CD14-positive monocyte (primary cell): ENCODE measurements around the gene SLC40A1. TPM values are rescaled to one million over a fixed set of nuclear protein-coding genes. Genes with fewer than 3 reads are reported as not detected.

Source experiments
- DNase-seq, 3 donors: peaks; one replicate each; pipeline ENCODE4 v3.0.0-alpha.2; 2011 to 2022
- H2AFZ ChIP-seq: 2 replicates; pipeline ENCODE4 v1.6.0; 2012; ENCODE audit warnings: mild to moderate bottlenecking, low read depth, low read length, inconsistent platforms; ENCODE audit not compliant: insufficient read depth, poor library complexity, severe bottlenecking
- H3K27ac ChIP-seq, 2 donors: 1 replicate in 1 of 2; 2 replicates in 1 of 2; pipeline ENCODE4 v1.5.1; 2012 to 2013; ENCODE audit warnings: low read length in 2 of 2, control low read depth in 1 of 2, inconsistent platforms in 1 of 2, low read depth in 1 of 2, mild to moderate bottlenecking in 1 of 2
- H3K27me3 ChIP-seq, 2 donors: one replicate each; pipeline versions ENCODE4 v1.6.0 to v1.6.1; 2011 to 2013; ENCODE audit warnings: low read length in 2 of 2; ENCODE audit not compliant: control insufficient read depth in 2 of 2, insufficient read depth in 2 of 2
- H3K36me3 ChIP-seq, 2 donors: replicated peaks in 1 of 2; 1 replicate in 1 of 2; 2 replicates in 1 of 2; pipeline versions ENCODE4 v1.5.1 to v1.6.1; 2012 to 2013; ENCODE audit warnings: low read length in 2 of 2, control low read depth in 1 of 2, inconsistent platforms in 1 of 2, mild to moderate bottlenecking in 1 of 2; ENCODE audit not compliant: insufficient read depth in 2 of 2, control insufficient read depth in 1 of 2
- H3K4me1 ChIP-seq, 2 donors: 1 replicate in 1 of 2; 2 replicates in 1 of 2; pipeline versions ENCODE4 v1.5.1 to v1.6.1; 2012 to 2013; ENCODE audit warnings: low read length in 2 of 2, control low read depth in 1 of 2, inconsistent platforms in 1 of 2, mild to moderate bottlenecking in 1 of 2, moderate library complexity in 1 of 2; ENCODE audit not compliant: insufficient read depth in 2 of 2, control insufficient read depth in 1 of 2
- H3K4me2 ChIP-seq: replicated peaks from 2 replicates; pipeline ENCODE3; 2012; ENCODE audit warnings: low read length, moderate library complexity, mild to moderate bottlenecking; ENCODE audit not compliant: poor library complexity, severe bottlenecking; ENCODE audit errors: extremely low read depth
- H3K4me3 ChIP-seq, 3 experiments: fragments of 200-600 bp in 1 of 3; sonication (generic) in 1 of 3; replicated peaks in 1 of 3; 1 replicate in 2 of 3; 2 replicates in 1 of 3; pipeline ENCODE4 v1.5.1; 2011 to 2013; ENCODE audit warnings: low read length in 3 of 3, mild to moderate bottlenecking in 3 of 3, control low read depth in 2 of 3, low read depth in 2 of 3, inconsistent platforms in 1 of 3, moderate library complexity in 1 of 3
- H3K79me2 ChIP-seq: 2 replicates; pipeline ENCODE4 v1.6.0; 2012; ENCODE audit warnings: mild to moderate bottlenecking, control low read depth, inconsistent platforms, low read length, moderate library complexity; ENCODE audit not compliant: insufficient read depth
- H3K9ac ChIP-seq: 2 replicates; pipeline ENCODE4 v1.6.0; 2017; ENCODE audit warnings: low read length, mild to moderate bottlenecking; ENCODE audit not compliant: insufficient read depth, poor library complexity, severe bottlenecking
- H3K9me3 ChIP-seq, 2 donors: replicated peaks in 1 of 2; 1 replicate in 1 of 2; 2 replicates in 1 of 2; pipeline versions ENCODE4 v1.5.1 to v1.6.1; 2012 to 2013; ENCODE audit warnings: low read length in 2 of 2, control low read depth in 1 of 2; ENCODE audit not compliant: control insufficient read depth in 1 of 2, insufficient read depth in 1 of 2
- H4K20me1 ChIP-seq: 2 replicates; pipeline ENCODE4 v1.6.0; 2012; ENCODE audit warnings: mild to moderate bottlenecking, low read length, control low read depth, moderate library complexity; ENCODE audit not compliant: insufficient read depth
- H3K27ac Mint-ChIP-seq, 7 donors: one replicate each; pipeline ENCODE4 v1.8.0; 2020; ENCODE audit warnings: mild to moderate bottlenecking in 7 of 7, mixed read lengths in 7 of 7, moderate library complexity in 6 of 7, inconsistent platforms in 2 of 7
- H3K27me3 Mint-ChIP-seq, 3 donors: one replicate each; pipeline ENCODE4 v1.8.0; 2021 to 2022; ENCODE audit warnings: low read depth in 3 of 3, mild to moderate bottlenecking in 3 of 3, mixed read lengths in 3 of 3, moderate library complexity in 3 of 3, inconsistent platforms in 1 of 3
- H3K36me3 Mint-ChIP-seq, 2 donors: one replicate each; pipeline ENCODE4 v1.8.0; 2020; ENCODE audit warnings: mixed read lengths in 2 of 2, inconsistent platforms in 1 of 2, mild to moderate bottlenecking in 1 of 2
- H3K4me1 Mint-ChIP-seq: one replicate; pipeline ENCODE4 v1.8.0; 2020; ENCODE audit warnings: mild to moderate bottlenecking, mixed read lengths
- H3K4me3 Mint-ChIP-seq, 2 donors: one replicate each; pipeline ENCODE4 v1.8.0; 2020; ENCODE audit warnings: mild to moderate bottlenecking in 2 of 2, mixed read lengths in 2 of 2, moderate library complexity in 1 of 2
- H3K9me3 Mint-ChIP-seq, 7 donors: one replicate each; pipeline ENCODE4 v1.8.0; 2020 to 2022; ENCODE audit warnings: mixed read lengths in 7 of 7, mild to moderate bottlenecking in 6 of 7, moderate library complexity in 6 of 7, inconsistent platforms in 2 of 7
- CTCF ChIP-seq: fragments of 200-600 bp; IDR thresholded peaks from one replicate; pipeline ENCODE4 v1.8.0; 2022; ENCODE audit warnings: antibody characterized with exemption, mild to moderate bottlenecking
- WGBS: methylation state at CpG from one replicate; pipeline ENCODE4 v1.1.5; 2013; ENCODE audit warnings: missing lambda C conversion rate; ENCODE audit not compliant: insufficient coverage; 5-methylcytosine and 5-hydroxymethylcytosine counted together
- intact Hi-C, 2 donors: fragments of 100-400 bp; cut with micrococcal nuclease; formaldehyde crosslinking; loops; one replicate each; pipeline versions ENCODE4 v1.15.0 to v1.15.1; 2023
- polyA plus RNA-seq, 3 donors: library from polyadenylated mRNA; depleted of rRNA in 1 of 3; unstranded in 2 of 3; stranded (reverse) in 1 of 3; fragments of 300-500 nt in 2 of 3; fragments of >200 nt in 1 of 3; fragmentation: Illumina TruSeq in 2 of 3; gene quantifications; 1 replicate in 2 of 3; 2 replicates in 1 of 3; pipeline ENCODE4 v1.2.3, GENCODE V29; 2012 to 2021

SLC40A1 gene
- polyA plus RNA-seq, 3 donors, result 7.9 to 91.6 (median 90.4) TPM

GRCh38 chr2:189561371-189562038 is 19.1 kb downstream of the SLC40A1 start:
- H3K4me2 ChIP-seq, result no peak overlapping the region
- H2AFZ ChIP-seq, result no peak overlapping the region
- no peak overlapping the region for H3K27ac ChIP-seq
- DNase-seq, result no peak
- Mint-ChIP-seq H3K27me3 (no peaks in the 10 kb centered on the region), H3K27ac (no peak overlapping the region), H3K4me3 (no peak overlapping the region), H3K36me3 (peaks cover 50 to 63% of the 10 kb centered on the region in 2 donors), H3K9me3 (no peaks in the 10 kb centered on the region), H3K4me1 (peaks cover 10% of the 10 kb centered on the region)
- peaks cover 9 to 13% of the 10 kb centered on the region in 2 donors for H3K4me1 ChIP-seq
- H3K27me3 ChIP-seq, result no peaks in the 10 kb centered on the region
- no peaks in the 10 kb centered on the region for H3K9me3 ChIP-seq
- no peak for TF ChIP-seq CTCF
- H3K9ac ChIP-seq, result no peak overlapping the region
- no peak overlapping the region for H3K4me3 ChIP-seq
- H4K20me1 ChIP-seq, result peaks cover 6% of the 10 kb centered on the region
- H3K36me3 ChIP-seq, result peaks cover 65 to 66% of the 10 kb centered on the region in 2 donors
- 95% methylated on average over 2 of the region's 6 CpGs for WGBS
- intact Hi-C loops, result no loop called here
- peaks cover 30% of the 10 kb centered on the region for H3K79me2 ChIP-seq

- H3K36me3 ChIP-seq, result peaks cover 52 to 53% of the 10 kb centered on the region in 2 donors
- H3K9ac ChIP-seq, result no peak overlapping the region
- no peak overlapping the region for H3K4me3 Mint-ChIP-seq
- no peaks in the 10 kb centered on the region for H4K20me1 ChIP-seq
- TF ChIP-seq CTCF, result no peak
- H3K9me3 ChIP-seq, result no peaks in the 10 kb centered on the region
- peaks cover 18% of the 10 kb centered on the region for H3K79me2 ChIP-seq
- DNase-seq, result no peak
- no peak overlapping the region for H3K4me3 ChIP-seq
- peak overlapping the region in 1 of 2 donors; percentile 39 for H3K27ac ChIP-seq
- no peak overlapping the region for H2AFZ ChIP-seq
- H3K27me3 ChIP-seq, result no peaks in the 10 kb centered on the region
- no peak overlapping the region for H3K4me2 ChIP-seq
- H3K36me3 Mint-ChIP-seq, result peaks cover 40 to 57% of the 10 kb centered on the region in 2 donors
- H3K9me3 Mint-ChIP-seq, result no peaks in the 10 kb centered on the region
- intact Hi-C loops, result no loop called here
- no peaks in the 10 kb centered on the region for H3K27me3 Mint-ChIP-seq
- peaks cover 9 to 13% of the 10 kb centered on the region in 2 donors for H3K4me1 ChIP-seq
- H3K4me1 Mint-ChIP-seq, result peaks cover 12% of the 10 kb centered on the region
- no peak overlapping the region for H3K27ac Mint-ChIP-seq
These were observed 20.4 kb downstream of the SLC40A1 start for GRCh38 chr2:189560273-189560586.
